Progenitor cell of endocrine pancreas (in vitro differentiated cells): Measurements from ENCODE around the gene ZKSCAN5. TPM values are rescaled to one million over a fixed set of nuclear protein-coding genes. Genes with fewer than 3 reads are reported as not detected.

ENCODE experiments used
- DNase-seq: peaks from one replicate; pipeline ENCODE4 v3.0.0; 2021; ENCODE audit warnings: low spot score; ENCODE audit not compliant: unreplicated experiment
- H3K27ac Mint-ChIP-seq: 2 replicates; pipeline ENCODE4 v1.8.0; 2021; ENCODE audit warnings: mild to moderate bottlenecking, moderate library complexity, mixed read lengths
- H3K27me3 Mint-ChIP-seq: 2 replicates; pipeline ENCODE4 v1.8.0; 2021; ENCODE audit warnings: mixed read lengths
- H3K36me3 Mint-ChIP-seq: 2 replicates; pipeline ENCODE4 v1.8.0; 2022; ENCODE audit warnings: mixed read lengths; ENCODE audit not compliant: insufficient read depth
- H3K4me1 Mint-ChIP-seq: 2 replicates; pipeline ENCODE4 v1.8.0; 2021; ENCODE audit warnings: low read depth, mixed read lengths
- H3K4me3 Mint-ChIP-seq: 2 replicates; pipeline ENCODE4 v1.8.0; 2021; ENCODE audit warnings: low read depth, mild to moderate bottlenecking, moderate library complexity, mixed read lengths
- H3K9me3 Mint-ChIP-seq: 2 replicates; pipeline ENCODE4 v1.8.0; 2021; ENCODE audit warnings: low read depth, mixed read lengths
- long read RNA-seq: library from polyadenylated mRNA; unstranded; transcript quantifications from one replicate; pipeline ENCODE4 v2.0.0, GENCODE V29; 2020
- total RNA-seq: library from RNA; stranded (reverse); gene quantifications from 2 replicates; pipeline ENCODE4 v1.2.1, GENCODE V29; 2021
- TF ChIP-seq, protein P1 (sequence below): fragments of 200-600 bp; sonication (generic); IDR thresholded peaks from one replicate; pipeline ENCODE4 v1.5.0; 2021; ENCODE audit warnings: antibody characterized with exemption, mild to moderate bottlenecking; ENCODE audit not compliant: unreplicated experiment

Gene ZKSCAN5
- 14.7 and 15.2 TPM in 2 replicates for total RNA-seq
- long read RNA-seq, full-length matches to known transcripts = 7 of 42 reads
- long read RNA-seq, partial matches to known transcripts = 12 of 42 reads
- long read RNA-seq, other reads (novel, unspliced or antisense) = 23 of 42 reads

DNA sequence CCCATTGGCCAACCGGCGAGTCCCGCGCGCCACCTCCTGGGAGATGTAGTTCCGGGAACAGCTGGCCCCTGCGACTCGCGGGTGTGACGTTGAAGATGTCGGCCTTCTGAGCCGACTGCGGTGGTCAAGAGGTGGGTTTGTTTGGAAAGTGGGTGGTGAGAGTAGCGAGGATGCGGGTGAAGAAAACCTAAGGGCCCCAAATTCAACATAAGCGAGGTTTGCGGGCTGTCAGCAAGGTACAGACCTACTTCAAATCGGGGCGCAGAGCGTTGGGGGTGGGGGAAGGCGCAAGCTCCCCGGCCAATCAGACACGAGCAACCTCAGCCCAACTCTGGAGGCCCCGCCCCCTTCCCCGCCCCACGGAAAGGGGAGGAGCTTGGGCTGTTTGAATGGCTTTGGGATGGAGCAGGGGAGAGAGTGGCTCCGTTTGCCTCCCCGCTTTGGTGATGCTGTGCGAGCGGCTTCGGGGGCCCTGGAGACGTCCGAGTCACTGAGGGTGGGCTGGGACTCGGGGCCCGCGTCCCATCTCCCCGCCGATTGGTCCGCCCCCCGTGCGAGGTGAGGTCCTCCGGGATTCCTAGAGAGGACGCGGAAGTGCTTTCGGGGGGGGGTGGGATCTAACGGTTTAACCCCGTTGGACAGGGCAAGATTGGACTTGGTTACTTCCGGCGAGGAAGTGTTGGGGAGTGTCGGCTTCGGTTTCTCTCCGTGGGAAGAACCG lies at the start of gene ZKSCAN5:
ZKSCAN5 (plus strand) TSS at position 60 of the 721 bp plus-strand sequence. CDS start 1,383 bp downstream, outside the sequence.
- H3K36me3 Mint-ChIP-seq = peaks cover 1% of the 10 kb centered on the region
- H3K27ac Mint-ChIP-seq = peak within 1 kb of the TSS; percentile 97
- no peaks in the 10 kb centered on the region for H3K27me3 Mint-ChIP-seq
- peak within 1 kb of the TSS; percentile 99 for H3K4me3 Mint-ChIP-seq
- DNase-seq = peak; percentile 94
- TF ChIP-seq, protein P1, sequence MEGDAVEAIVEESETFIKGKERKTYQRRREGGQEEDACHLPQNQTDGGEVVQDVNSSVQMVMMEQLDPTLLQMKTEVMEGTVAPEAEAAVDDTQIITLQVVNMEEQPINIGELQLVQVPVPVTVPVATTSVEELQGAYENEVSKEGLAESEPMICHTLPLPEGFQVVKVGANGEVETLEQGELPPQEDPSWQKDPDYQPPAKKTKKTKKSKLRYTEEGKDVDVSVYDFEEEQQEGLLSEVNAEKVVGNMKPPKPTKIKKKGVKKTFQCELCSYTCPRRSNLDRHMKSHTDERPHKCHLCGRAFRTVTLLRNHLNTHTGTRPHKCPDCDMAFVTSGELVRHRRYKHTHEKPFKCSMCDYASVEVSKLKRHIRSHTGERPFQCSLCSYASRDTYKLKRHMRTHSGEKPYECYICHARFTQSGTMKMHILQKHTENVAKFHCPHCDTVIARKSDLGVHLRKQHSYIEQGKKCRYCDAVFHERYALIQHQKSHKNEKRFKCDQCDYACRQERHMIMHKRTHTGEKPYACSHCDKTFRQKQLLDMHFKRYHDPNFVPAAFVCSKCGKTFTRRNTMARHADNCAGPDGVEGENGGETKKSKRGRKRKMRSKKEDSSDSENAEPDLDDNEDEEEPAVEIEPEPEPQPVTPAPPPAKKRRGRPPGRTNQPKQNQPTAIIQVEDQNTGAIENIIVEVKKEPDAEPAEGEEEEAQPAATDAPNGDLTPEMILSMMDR = no peak
- peaks cover 18% of the 10 kb centered on the region for H3K4me1 Mint-ChIP-seq
- no peaks in the 10 kb centered on the region for H3K9me3 Mint-ChIP-seq

DNA sequence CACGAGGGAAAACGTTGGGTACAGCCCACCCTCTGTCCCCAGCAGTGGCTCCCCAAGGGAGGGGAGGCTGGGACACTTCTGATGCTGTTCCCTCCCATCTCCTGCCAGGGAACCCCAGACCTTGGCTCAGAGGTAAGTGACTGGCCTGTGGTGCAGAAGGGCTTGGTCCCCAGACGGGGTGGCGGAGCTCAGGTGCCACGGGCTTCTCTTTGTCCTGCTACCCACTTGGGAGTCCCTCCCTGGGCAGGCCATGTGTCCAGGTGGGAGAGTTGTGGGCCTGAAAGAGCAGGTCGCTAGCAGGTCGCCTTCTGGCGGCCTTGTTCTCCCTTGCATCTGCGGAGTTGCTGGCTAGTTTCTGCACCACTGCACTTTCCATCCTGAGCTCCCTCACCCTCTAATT lies 48.6 kb upstream of the ZKSCAN5 start:
- H3K9me3 Mint-ChIP-seq = no peaks in the 10 kb centered on the region
- TF ChIP-seq, protein P1 = no peak
- no peak overlapping the region for H3K4me3 Mint-ChIP-seq
- H3K4me1 Mint-ChIP-seq = no peaks in the 10 kb centered on the region
- H3K27me3 Mint-ChIP-seq = no peaks in the 10 kb centered on the region
- no peak for DNase-seq
- peak overlapping the region; percentile 73 for H3K27ac Mint-ChIP-seq
- H3K36me3 Mint-ChIP-seq = peaks cover 19% of the 10 kb centered on the region

GRCh38 chr7:99456288-99456687 lies 48.2 kb upstream of the ZKSCAN5 start:
- no peak for DNase-seq
- no peaks in the 10 kb centered on the region for H3K9me3 Mint-ChIP-seq
- H3K36me3 Mint-ChIP-seq = peaks cover 16% of the 10 kb centered on the region
- TF ChIP-seq, protein P1 = no peak
- no peaks in the 10 kb centered on the region for H3K27me3 Mint-ChIP-seq
- H3K27ac Mint-ChIP-seq = peak overlapping the region; percentile 73
- H3K4me1 Mint-ChIP-seq = no peaks in the 10 kb centered on the region
- no peak overlapping the region for H3K4me3 Mint-ChIP-seq

DNA sequence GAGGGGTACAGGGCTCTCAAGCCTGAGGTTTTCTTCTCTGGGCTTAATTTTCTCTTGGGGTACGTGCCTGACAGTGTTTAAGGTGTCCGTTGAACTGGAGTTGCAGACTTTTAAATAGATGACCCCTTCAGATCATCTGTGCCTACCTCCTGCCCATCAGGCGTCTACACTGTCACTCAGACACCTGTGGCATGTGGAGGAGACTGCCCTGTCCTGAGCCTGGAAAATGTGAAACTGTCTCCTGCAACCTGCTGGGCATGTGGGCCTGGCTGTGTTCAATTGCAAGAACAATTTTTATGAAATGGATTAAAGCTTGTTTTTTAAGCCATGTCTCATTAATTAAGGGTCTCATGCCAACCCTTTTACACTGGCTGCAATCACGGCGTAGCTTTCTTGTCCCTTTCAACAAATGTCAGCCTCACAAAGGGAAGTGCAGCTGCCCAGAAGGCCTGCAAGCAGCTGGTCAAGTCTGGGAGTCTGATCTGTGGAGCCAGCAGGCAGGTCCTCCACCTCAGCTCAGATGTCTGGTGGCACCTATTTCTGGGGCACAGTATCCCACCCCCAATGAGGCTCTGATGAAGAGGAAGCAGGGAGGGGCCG lies 47.3 kb upstream of the ZKSCAN5 start:
- no peaks in the 10 kb centered on the region for H3K4me1 Mint-ChIP-seq
- no peak for DNase-seq
- no peak overlapping the region for H3K4me3 Mint-ChIP-seq
- peaks cover 16% of the 10 kb centered on the region for H3K36me3 Mint-ChIP-seq
- no peak overlapping the region for H3K27ac Mint-ChIP-seq
- H3K9me3 Mint-ChIP-seq = no peaks in the 10 kb centered on the region
- TF ChIP-seq, protein P1 = no peak
- no peaks in the 10 kb centered on the region for H3K27me3 Mint-ChIP-seq

GRCh38 chr7:99457650-99458493 lies 46.6 kb upstream of the ZKSCAN5 start:
- no peak overlapping the region for H3K4me3 Mint-ChIP-seq
- peaks cover 16% of the 10 kb centered on the region for H3K36me3 Mint-ChIP-seq
- no peak overlapping the region for H3K27ac Mint-ChIP-seq
- H3K9me3 Mint-ChIP-seq = no peaks in the 10 kb centered on the region
- no peaks in the 10 kb centered on the region for H3K4me1 Mint-ChIP-seq
- H3K27me3 Mint-ChIP-seq = no peaks in the 10 kb centered on the region
- TF ChIP-seq, protein P1 = no peak
- no peak for DNase-seq
